Calu3 (cell line): ENCODE data around the gene PTRHD1. TPM values are rescaled to one million over a fixed set of nuclear protein-coding genes. Genes with fewer than 3 reads are reported as not detected.

Experiments
- BruUV-seq: library from RNA; stranded (reverse); fragments of 400-500 nt; replicated peaks from 2 replicates; lab custom pipeline; 2021; lab: Mats Ljungman, UMichigan
- CTCF ChIA-PET: fragments of 300-600 bp; sonication (Branson Sonifier 250); formaldehyde crosslinking; loops from one replicate; lab custom pipeline; 2022; ENCODE audit warnings: antibody characterized with exemption; lab: Charles Lee
- DNase-seq: peaks from one replicate; pipeline ENCODE4 v3.0.0; 2022
- H3K27ac Mint-ChIP-seq: one replicate; pipeline ENCODE4 v1.8.0; 2022; ENCODE audit warnings: mixed read lengths; ENCODE audit not compliant: unreplicated experiment
- H3K27me3 Mint-ChIP-seq: one replicate; pipeline ENCODE4 v1.8.0; 2022; ENCODE audit warnings: mixed read lengths; ENCODE audit not compliant: unreplicated experiment
- H3K36me3 Mint-ChIP-seq: one replicate; pipeline ENCODE4 v1.8.0; 2022; ENCODE audit warnings: mild to moderate bottlenecking, moderate library complexity, mixed read lengths; ENCODE audit not compliant: insufficient read depth, unreplicated experiment
- H3K4me1 Mint-ChIP-seq: one replicate; pipeline ENCODE4 v1.8.0; 2022; ENCODE audit warnings: mild to moderate bottlenecking, low read depth, mixed read lengths; ENCODE audit not compliant: unreplicated experiment
- H3K4me3 Mint-ChIP-seq: one replicate; pipeline ENCODE4 v1.8.0; 2022; ENCODE audit warnings: mild to moderate bottlenecking, low read depth, moderate library complexity, mixed read lengths; ENCODE audit not compliant: unreplicated experiment
- H3K9me3 Mint-ChIP-seq: one replicate; pipeline ENCODE4 v1.8.0; 2022; ENCODE audit warnings: low read depth, mixed read lengths; ENCODE audit not compliant: unreplicated experiment
- intact Hi-C: fragments of 100-400 bp; cut with micrococcal nuclease; formaldehyde crosslinking; loops from one replicate; pipeline ENCODE4 v1.10.0; 2022; ENCODE audit not compliant: unreplicated experiment
- total RNA-seq: library from RNA; stranded (reverse); gene quantifications from 2 replicates; pipeline ENCODE4 v1.2.3, GENCODE V29; 2022
- TF ChIP-seq, protein P1 (sequence below): fragments of 200-600 bp; IDR thresholded peaks from one replicate; pipeline ENCODE4 v1.8.0; 2022; ENCODE audit warnings: antibody characterized with exemption; ENCODE audit not compliant: unreplicated experiment

PTRHD1 gene
- total RNA-seq, 1 experiment from 2014 or later = 22.3 TPM

DNA sequence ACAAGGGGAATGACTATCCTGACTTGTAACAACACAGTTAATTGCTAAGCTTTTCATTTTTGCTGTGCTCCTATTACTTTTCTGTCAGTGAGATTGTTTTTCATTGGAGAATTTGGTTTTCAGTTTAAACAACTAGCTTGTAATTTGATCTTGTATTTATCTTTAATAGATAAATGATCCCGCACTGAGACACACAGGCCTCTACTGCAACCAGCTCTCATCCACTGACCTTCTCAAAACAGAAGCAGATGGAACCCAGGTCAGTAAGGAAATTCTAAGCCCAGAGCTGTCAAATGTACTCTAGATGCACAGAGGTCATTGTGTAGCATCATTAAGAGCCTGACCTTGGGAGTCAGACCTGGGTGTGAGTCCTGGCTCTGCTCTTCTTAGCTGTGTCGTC is 30.7 kb downstream of the PTRHD1 start:
- H3K9me3 Mint-ChIP-seq = no peaks in the 10 kb centered on the region

DNA sequence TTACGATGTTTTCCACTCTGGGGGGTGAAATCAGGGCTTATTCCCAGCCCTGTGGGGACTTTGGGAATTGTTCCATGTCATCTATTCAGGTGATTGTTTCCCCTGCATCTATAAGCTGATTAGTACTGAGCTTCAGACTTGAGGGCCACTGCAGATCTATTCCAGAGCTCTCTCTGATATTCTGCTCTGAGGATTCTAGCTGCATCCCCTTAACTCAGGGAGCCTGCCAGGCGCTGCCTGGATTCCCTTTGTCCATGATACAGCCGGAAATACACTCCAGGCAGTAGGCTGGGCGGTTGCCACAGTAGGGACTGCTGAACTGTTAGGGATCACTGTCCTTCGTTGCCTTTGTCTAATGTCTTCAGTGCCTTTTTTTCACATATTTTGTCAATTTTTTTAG is 31.3 kb downstream of the PTRHD1 start:
- Mint-ChIP-seq H3K27me3 (no peaks in the 10 kb centered on the region), H3K4me1 (no peaks in the 10 kb centered on the region), H3K36me3 (no peaks in the 10 kb centered on the region), H3K27ac (no peak overlapping the region), H3K4me3 (no peak overlapping the region), H3K9me3 (no peaks in the 10 kb centered on the region)
- CTCF ChIA-PET = no interaction called here
- TF ChIP-seq, protein P1, sequence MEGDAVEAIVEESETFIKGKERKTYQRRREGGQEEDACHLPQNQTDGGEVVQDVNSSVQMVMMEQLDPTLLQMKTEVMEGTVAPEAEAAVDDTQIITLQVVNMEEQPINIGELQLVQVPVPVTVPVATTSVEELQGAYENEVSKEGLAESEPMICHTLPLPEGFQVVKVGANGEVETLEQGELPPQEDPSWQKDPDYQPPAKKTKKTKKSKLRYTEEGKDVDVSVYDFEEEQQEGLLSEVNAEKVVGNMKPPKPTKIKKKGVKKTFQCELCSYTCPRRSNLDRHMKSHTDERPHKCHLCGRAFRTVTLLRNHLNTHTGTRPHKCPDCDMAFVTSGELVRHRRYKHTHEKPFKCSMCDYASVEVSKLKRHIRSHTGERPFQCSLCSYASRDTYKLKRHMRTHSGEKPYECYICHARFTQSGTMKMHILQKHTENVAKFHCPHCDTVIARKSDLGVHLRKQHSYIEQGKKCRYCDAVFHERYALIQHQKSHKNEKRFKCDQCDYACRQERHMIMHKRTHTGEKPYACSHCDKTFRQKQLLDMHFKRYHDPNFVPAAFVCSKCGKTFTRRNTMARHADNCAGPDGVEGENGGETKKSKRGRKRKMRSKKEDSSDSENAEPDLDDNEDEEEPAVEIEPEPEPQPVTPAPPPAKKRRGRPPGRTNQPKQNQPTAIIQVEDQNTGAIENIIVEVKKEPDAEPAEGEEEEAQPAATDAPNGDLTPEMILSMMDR = no peak
- intact Hi-C loops = no loop called here
- BruUV-seq = no TSS peak
- no peak for DNase-seq

More for the DNA sequence above, 30.7 kb downstream of the PTRHD1 start:
- Mint-ChIP-seq H3K4me3 (no peak overlapping the region), H3K4me1 (no peaks in the 10 kb centered on the region), H3K27me3 (no peaks in the 10 kb centered on the region), H3K36me3 (no peaks in the 10 kb centered on the region), H3K27ac (no peak overlapping the region)
- CTCF ChIA-PET = no interaction called here
- no TSS peak for BruUV-seq
- intact Hi-C loops = no loop called here
- TF ChIP-seq, protein P1 = no peak
- no peak for DNase-seq

DNA sequence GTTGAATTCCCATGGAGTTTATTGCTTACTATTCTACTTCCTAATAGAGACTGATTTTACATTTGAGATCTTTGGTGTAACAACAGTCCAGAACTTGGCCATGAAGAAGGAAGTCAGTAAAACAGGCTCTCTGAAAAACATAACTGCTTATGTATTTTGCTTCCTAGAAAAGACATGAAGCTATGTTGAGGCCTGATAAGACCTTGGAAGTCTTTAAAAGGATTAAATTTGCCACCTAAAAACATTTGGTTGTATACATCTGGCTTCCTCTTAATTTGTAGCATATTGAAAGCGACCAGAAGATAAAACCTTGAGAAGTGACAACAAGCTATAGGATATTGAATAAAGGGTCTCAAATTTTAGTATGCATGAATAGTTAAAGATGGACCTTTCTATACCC is 36.4 kb downstream of the PTRHD1 start:
- intact Hi-C loops = no loop called here
- CTCF ChIA-PET = no interaction called here

DNA sequence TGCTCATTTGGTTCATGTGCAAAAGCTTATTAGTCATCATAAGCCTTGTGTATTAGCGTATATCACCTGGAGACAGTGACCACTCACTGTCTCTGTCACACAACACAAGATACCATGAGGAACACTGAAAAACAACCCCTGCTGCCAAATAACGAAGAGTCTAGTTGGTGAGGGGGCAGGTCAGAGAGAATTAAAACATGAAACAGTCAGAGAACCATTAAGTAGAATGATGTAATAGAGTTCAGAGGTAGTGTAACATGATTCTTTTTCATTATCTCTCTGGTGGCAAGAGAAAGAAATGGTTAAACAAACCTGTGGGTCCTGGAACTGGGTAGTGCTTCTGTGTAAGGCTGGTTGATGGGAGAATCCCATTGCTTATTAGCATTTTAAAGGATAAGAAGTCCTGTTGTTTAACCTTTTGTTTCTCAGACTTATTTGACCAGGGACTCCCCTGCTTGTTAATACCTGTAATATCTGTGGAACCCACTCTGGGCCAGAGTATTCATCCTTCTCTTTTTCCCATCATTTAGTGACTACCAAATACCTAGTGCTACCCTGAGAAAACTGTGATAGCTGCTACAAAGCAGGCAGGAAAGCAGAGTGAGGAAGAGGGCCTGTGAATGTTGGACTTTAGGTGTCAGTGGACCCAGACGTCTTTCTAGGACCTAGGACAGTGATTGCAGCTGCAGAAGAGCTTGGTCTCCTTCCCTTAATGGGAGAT is 38.0 kb downstream of the PTRHD1 start:
- no peaks in the 10 kb centered on the region for H3K9me3 Mint-ChIP-seq
- no peaks in the 10 kb centered on the region for H3K36me3 Mint-ChIP-seq
- no peaks in the 10 kb centered on the region for H3K4me1 Mint-ChIP-seq
- no peak for DNase-seq
- TF ChIP-seq, protein P1 = no peak
- no peaks in the 10 kb centered on the region for H3K27me3 Mint-ChIP-seq
- intact Hi-C loops = no loop called here
- no peak overlapping the region for H3K27ac Mint-ChIP-seq
- CTCF ChIA-PET = no interaction called here
- BruUV-seq = no TSS peak
- H3K4me3 Mint-ChIP-seq = no peak overlapping the region

More for the DNA sequence above, 36.4 kb downstream of the PTRHD1 start:
- H3K36me3 Mint-ChIP-seq = no peaks in the 10 kb centered on the region
- no peaks in the 10 kb centered on the region for H3K9me3 Mint-ChIP-seq
- no peaks in the 10 kb centered on the region for H3K27me3 Mint-ChIP-seq
- no peak overlapping the region for H3K27ac Mint-ChIP-seq
- DNase-seq = no peak
- BruUV-seq = no TSS peak
- no peaks in the 10 kb centered on the region for H3K4me1 Mint-ChIP-seq
- no peak overlapping the region for H3K4me3 Mint-ChIP-seq
- TF ChIP-seq, protein P1 = no peak
